Tibial artery (tissue), 4 donors: ENCODE measurements around the gene FCRL6.
A peak's percentile ranks its signal among the peaks of the same experiment; 100 is the strongest.

Source experiments
- DNase-seq, 2 donors: peaks; one replicate each; pipeline ENCODE4 v3.0.0-alpha.2; 2019
- H3K27ac ChIP-seq, 2 donors: fragments of 200-600 bp; sonication (generic) in 1 of 2; 1 replicate in 1 of 2; 2 replicates in 1 of 2; pipeline ENCODE4 v1.5.1; 2018 to 2019; ENCODE audit warnings: mild to moderate bottlenecking in 1 of 2
- H3K27me3 ChIP-seq, 2 donors: fragments of 200-600 bp; sonication (generic) in 1 of 2; one replicate each; pipeline versions ENCODE4 v1.5.1 to v1.6.0; 2016 to 2019
- H3K36me3 ChIP-seq, 3 donors: fragments of 200-600 bp; sonication (generic) in 2 of 3; one replicate each; pipeline ENCODE4 v1.5.1; 2016 to 2019; ENCODE audit warnings: mild to moderate bottlenecking in 2 of 3
- H3K4me1 ChIP-seq, 4 donors: fragments of 200-600 bp; sonication (generic) in 2 of 4; 1 replicate in 3 of 4; 2 replicates in 1 of 4; pipeline ENCODE4 v1.5.1; 2016 to 2019
- H3K4me3 ChIP-seq, 2 donors: fragments of 200-600 bp; sonication (generic) in 1 of 2; 1 replicate in 1 of 2; 2 replicates in 1 of 2; pipeline ENCODE4 v1.5.1; 2018 to 2019; ENCODE audit warnings: mild to moderate bottlenecking in 2 of 2
- H3K9me3 ChIP-seq, 3 donors: fragments of 200-600 bp; sonication (generic) in 1 of 3; one replicate each; pipeline ENCODE4 v1.5.1; 2016 to 2019
- intact Hi-C: fragments of 100-400 bp; cut with DNase I; formaldehyde crosslinking; loops from one replicate; pipeline ENCODE4 v1.15.0; 2023; ENCODE audit warnings: low total_unique reads
- TF ChIP-seq, protein P1 (sequence below), 2 experiments: fragments of 200-600 bp in 1 of 2; fragments of 450-650 bp in 1 of 2; IDR thresholded peaks; one replicate each; pipeline ENCODE4 v1.5.1; 2017 to 2019; ENCODE audit warnings: antibody characterized with exemption in 2 of 2, mild to moderate bottlenecking in 1 of 2, moderate library complexity in 1 of 2

Gene FCRL6

DNA sequence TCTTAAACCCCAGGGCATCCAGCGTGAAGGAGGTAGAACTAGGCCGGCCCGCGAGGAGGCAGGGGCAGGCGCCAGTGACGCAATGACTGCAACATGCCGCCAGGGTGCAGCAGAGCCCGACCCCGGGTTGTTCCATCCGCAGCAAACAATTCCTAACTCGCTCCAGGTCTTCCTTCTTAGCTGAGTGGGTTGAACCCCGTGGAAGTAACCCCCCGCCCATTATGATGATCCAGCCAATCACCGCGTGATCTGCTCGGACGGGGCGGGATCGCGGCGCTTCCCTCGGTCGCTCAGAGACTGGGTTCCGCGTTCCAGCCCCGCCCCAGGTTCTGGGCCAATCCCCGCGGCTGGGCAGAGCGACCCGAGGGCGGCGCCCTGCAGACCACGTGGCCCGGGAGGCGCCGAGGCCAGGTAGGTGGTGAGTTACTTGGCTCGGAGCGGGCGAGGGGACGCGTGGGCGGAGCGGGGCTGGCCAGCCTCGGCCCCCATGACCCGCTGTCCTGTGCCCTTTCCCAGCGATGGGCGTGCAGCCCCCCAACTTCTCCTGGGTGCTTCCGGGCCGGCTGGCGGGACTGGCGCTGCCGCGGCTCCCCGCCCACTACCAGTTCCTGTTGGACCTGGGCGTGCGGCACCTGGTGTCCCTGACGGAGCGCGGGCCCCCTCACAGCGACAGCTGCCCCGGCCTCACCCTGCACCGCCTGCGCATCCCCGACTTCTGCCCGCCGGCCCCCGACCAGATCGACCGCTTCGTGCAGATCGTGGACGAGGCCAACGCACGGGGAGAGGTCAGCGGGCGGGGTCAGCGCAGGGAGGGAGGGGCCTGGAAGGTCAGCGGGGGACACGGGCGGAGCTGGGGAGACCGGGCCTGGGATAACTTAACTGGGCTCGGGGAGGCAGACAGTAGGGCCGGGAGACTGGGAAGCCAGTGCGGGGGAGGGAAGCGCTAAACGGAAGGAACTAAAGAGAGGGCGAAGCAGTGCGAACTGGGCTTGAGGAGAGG is 21.3 kb upstream of the FCRL6 start, which contains the start of gene DUSP23:
Gene DUSP23, plus strand, starts transcription at position 380 of the 1,000 bp plus-strand sequence. Its CDS starts 139 bp downstream, at position 519.
- H3K27me3 ChIP-seq = no peaks in the 10 kb centered on the region
- no peaks in the 10 kb centered on the region for H3K9me3 ChIP-seq
- H3K4me3 ChIP-seq = peak within 1 kb of the TSS; percentile 82 to 87
- TF ChIP-seq, protein P1, sequence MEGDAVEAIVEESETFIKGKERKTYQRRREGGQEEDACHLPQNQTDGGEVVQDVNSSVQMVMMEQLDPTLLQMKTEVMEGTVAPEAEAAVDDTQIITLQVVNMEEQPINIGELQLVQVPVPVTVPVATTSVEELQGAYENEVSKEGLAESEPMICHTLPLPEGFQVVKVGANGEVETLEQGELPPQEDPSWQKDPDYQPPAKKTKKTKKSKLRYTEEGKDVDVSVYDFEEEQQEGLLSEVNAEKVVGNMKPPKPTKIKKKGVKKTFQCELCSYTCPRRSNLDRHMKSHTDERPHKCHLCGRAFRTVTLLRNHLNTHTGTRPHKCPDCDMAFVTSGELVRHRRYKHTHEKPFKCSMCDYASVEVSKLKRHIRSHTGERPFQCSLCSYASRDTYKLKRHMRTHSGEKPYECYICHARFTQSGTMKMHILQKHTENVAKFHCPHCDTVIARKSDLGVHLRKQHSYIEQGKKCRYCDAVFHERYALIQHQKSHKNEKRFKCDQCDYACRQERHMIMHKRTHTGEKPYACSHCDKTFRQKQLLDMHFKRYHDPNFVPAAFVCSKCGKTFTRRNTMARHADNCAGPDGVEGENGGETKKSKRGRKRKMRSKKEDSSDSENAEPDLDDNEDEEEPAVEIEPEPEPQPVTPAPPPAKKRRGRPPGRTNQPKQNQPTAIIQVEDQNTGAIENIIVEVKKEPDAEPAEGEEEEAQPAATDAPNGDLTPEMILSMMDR (IDR thresholded peaks at IDR 0.05) = peak; percentile 90 to 96
- H3K4me1 ChIP-seq = peaks cover 0 to 15% (median 10%) of the 10 kb centered on the region in 4 donors
- intact Hi-C loops = loop anchor here (5.0 to 10.0 kb wide), 2 partner anchors 111 to 254 kb away; partner anchors contain the start of gene PIGM
- no peaks in the 10 kb centered on the region for H3K36me3 ChIP-seq
- DNase-seq = peak; percentile 96 to 99
- H3K27ac ChIP-seq = peak within 1 kb of the TSS; percentile 71 to 81

DNA sequence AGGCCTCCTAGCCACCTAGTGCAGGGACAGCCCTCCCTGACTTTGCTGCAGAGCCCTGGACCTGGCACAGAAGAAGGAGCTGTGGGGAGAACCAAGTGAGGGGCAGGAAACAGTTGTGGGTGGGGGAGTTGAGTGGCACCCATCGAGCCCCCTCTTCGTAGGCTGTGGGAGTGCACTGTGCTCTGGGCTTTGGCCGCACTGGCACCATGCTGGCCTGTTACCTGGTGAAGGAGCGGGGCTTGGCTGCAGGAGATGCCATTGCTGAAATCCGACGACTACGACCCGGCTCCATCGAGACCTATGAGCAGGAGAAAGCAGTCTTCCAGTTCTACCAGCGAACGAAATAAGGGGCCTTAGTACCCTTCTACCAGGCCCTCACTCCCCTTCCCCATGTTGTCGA is 20.2 kb upstream of the FCRL6 start:
- H3K4me3 ChIP-seq = peak overlapping the region in 1 of 2 donors; percentile 87
- TF ChIP-seq, protein P1 (IDR thresholded peaks at IDR 0.05) = no peak
- no peaks in the 10 kb centered on the region for H3K9me3 ChIP-seq
- H3K27ac ChIP-seq = peak overlapping the region in 1 of 2 donors; percentile 81
- DNase-seq = no peak
- peaks cover 0 to 15% (median 10%) of the 10 kb centered on the region in 4 donors for H3K4me1 ChIP-seq
- H3K27me3 ChIP-seq = no peaks in the 10 kb centered on the region
- intact Hi-C loops = loop anchor here (5.0 to 10.0 kb wide), 2 partner anchors 110 to 253 kb away; partner anchors contain the start of gene PIGM
- no peaks in the 10 kb centered on the region for H3K36me3 ChIP-seq

DNA sequence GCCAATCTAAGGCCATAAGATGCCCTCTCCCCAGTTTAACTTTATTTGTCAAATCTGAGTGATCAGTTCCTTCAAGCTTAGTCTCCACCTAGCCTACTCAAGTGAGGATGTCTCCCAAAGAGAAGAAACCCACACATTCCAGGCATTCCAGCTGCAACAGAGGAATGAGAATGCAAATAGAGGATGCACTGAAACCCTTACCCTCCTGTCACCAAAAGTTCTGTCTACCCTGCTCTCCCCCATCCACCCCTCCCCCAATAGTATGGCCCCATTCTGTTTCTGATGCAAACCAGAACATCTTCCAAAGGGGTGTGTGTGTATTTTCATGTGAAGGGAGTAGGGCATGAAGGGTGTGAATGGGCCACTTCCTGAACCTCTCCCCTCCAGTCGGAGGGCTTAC is 18.4 kb upstream of the FCRL6 start:
- H3K4me3 ChIP-seq = no peak overlapping the region
- no peaks in the 10 kb centered on the region for H3K27me3 ChIP-seq
- TF ChIP-seq, protein P1 (IDR thresholded peaks at IDR 0.05) = no peak
- intact Hi-C loops = loop anchor here (5.0 to 10.0 kb wide), 2 partner anchors 109 to 251 kb away; partner anchors contain the start of gene PIGM
- H3K27ac ChIP-seq = no peak overlapping the region
- DNase-seq = no peak
- no peaks in the 10 kb centered on the region for H3K9me3 ChIP-seq
- H3K36me3 ChIP-seq = no peaks in the 10 kb centered on the region
- H3K4me1 ChIP-seq = peaks cover 0 to 15% (median 10%) of the 10 kb centered on the region in 4 donors

DNA sequence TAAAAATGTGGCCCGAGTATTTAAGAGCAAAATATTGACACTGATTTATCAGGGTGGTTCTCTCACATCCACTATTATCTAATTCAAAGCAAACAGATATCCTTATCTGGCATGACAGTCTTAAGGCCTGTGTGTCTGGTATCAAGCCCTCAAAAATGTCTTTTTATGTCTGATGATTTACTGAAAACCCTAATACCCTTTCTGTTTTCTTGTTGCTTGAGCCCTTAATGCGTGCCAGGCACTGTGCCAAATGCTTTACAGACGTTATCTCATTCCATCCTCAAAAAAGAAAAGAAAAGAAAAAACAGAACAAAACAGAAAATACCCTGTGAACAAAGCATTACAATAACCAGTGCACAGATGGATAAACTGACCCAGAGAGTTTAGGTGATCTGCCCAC is 15.7 kb upstream of the FCRL6 start:
- TF ChIP-seq, protein P1 (IDR thresholded peaks at IDR 0.05) = no peak
- no peaks in the 10 kb centered on the region for H3K9me3 ChIP-seq
- H3K36me3 ChIP-seq = no peaks in the 10 kb centered on the region
- H3K4me1 ChIP-seq = peaks cover 0 to 6% (median 5%) of the 10 kb centered on the region in 4 donors
- intact Hi-C loops = loop anchor here (10.0 kb wide), 1 partner anchor 248 kb away; the partner anchor contains the start of gene PIGM
- no peak for DNase-seq
- H3K4me3 ChIP-seq = no peak overlapping the region
- H3K27me3 ChIP-seq = no peaks in the 10 kb centered on the region
- no peak overlapping the region for H3K27ac ChIP-seq

DNA sequence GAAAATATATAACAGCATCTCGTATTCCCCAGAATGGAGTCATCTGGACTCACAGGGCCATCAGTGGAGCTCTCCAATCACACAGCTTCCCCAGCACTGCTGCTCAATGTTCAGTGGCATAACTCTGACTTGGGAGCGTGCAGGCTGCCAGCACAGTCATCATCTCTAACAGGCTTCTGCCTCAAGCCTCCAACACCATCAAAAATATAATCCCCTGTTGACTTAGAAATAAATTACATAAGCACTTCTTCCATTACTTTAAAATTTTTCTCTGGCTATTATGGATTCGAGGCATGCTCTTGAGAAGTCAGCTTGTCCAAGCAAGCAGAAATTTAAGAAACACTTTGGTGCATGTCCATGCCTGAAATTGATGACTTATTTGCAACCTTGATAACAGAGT is 15.2 kb upstream of the FCRL6 start:
- H3K27ac ChIP-seq = no peak overlapping the region
- peaks cover 0 to under 1% (median under 1%) of the 10 kb centered on the region in 4 donors for H3K4me1 ChIP-seq
- no peak overlapping the region for H3K4me3 ChIP-seq
- TF ChIP-seq, protein P1 (IDR thresholded peaks at IDR 0.05) = no peak
- peak in 1 of 2 donors; percentile 31 for DNase-seq
- H3K36me3 ChIP-seq = no peaks in the 10 kb centered on the region
- H3K27me3 ChIP-seq = peaks cover 0 to 2% of the 10 kb centered on the region in 2 donors
- intact Hi-C loops = loop anchor here (10.0 kb wide), 1 partner anchor 248 kb away; the partner anchor contains the start of gene PIGM
- H3K9me3 ChIP-seq = no peaks in the 10 kb centered on the region
